ENCODE results near the gene TP53RK.
"Not testable (repeated sequence)": the region's sequence is repeated elsewhere in the genome, so short reads cannot be mapped to it uniquely, and the experiment has no call there.

Gene TP53RK

DNA sequence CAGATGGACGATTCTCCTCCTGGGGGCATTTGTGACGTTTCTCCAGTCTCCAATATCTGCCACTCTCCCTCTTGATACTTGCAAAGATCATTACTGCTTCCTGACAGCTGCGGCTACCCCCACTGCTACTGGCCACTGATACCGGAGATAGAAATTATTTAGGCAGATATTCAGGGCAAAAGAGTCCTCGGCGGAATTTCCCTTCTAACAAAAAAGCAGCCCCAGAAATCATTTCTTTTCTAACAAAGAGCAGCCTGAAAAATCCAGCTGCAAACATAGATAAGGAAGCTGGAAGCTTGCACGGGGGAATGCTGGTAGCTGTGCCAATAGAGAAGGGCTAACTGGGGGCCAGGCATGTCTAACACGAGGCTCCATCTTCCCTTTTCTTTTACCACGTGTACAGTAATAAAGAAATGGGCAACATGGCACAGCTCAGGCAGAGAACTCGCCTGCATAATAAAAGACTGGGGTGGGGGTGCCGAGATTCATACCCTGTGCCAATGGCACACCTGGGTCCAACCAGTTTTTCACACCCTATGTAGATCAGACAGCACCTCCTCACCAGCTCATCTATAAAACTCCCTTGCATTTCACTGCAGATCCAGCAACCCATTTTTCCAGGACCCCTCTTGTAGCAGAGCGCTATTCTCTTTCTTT, 6.1 kb downstream of the TP53RK start:
- DNase-seq (ENCODE audit: low read depth in 3 of 3): no peak

DNA sequence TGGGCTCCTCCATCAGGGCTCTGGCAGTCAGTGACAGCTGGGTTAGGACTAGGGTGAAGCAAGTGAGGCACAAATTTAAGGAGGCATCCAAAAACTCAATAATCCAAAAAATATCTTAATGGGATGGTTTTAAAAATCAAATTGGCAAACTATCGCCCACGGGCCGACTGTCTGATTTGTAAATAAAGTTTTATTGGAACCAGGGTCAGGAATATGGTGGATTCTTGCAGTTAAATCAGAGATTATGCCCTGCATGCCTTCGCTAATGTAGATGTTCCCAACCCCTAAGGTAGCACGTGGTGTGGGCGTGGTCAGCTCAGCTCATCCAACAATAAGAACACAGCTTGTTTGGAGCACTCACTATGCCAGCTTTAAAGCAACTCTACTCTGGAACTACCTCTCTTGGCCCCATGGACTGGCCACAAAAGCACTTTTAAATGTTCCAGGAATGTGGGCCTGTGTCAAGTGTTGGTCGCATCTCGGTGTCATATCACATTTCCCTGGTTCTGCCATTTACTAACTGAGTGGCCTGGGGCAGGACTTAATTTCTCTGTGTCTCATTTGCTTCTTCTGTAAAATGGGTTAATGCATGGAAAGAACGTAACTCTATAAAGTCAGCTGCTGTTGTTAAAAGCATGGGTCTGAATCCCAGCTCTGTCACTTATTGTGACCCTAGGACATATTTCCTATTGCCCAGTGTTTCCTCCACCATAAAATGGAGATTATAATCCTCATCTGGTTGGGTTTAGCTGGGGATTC, 7.0 kb downstream of the TP53RK start:
- DNase-seq (ENCODE audit: low read depth in 3 of 3): no peak

DNA sequence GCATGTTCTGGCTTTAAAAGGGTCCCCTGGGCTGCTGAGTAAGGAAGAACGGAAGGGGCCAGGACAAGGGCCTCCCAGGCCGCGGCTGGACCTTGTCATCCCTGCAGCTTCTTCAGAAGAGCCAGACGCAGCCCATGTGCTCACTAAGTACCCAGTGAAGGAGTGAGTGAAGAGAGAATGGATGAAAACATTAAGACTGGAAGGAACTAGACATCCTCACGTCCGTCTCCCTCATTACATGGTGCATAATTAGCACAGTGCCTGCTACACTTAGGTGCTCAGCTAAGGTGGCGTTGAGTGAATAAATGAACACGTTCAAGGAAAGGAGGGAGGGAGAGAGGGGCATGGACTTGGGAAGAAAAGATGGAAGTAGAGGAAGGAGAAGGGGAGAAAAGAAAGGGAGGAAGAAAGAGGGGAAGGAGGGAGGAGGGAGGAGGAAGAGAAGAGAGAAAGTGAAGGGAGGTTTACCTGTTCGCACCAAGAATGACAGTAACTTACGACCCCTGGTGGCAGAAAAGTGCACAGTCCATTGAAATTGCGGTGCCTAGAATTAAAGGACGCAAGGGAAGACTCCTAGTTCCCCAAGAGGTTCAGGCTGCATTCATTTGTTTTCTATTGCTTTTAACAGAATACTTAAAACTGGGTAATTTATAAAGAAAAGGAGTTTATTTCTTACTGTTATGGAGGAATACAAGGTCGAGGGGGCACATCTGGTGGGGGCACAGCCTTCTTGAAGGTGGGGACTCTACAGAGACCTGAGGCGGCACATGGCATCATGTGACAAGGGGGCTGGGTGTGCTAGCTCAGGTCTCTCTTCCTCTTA, 8.0 kb downstream of the TP53RK start:
- DNase-seq (ENCODE audit: low read depth in 3 of 3): peak; percentile 23 to 58 (median 48)

DNA sequence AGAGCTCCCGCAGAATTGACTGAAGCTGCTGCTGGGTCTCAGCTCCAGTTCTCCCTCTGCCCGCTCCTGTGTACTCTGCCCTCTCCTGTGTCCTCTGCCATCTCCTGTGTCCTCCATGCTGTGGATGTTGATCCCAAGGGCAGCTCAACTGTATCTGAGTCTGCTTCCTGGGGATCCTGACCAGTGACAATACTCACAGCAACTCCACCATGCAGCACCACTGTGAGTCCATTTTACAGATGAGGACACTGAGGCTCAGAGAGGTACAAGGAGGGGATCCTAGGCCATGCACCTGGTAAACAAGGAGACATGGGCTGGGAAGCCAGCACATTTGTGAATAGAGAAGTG, 8.6 kb downstream of the TP53RK start:
- DNase-seq (ENCODE audit: low read depth in 3 of 3): no peak

DNA sequence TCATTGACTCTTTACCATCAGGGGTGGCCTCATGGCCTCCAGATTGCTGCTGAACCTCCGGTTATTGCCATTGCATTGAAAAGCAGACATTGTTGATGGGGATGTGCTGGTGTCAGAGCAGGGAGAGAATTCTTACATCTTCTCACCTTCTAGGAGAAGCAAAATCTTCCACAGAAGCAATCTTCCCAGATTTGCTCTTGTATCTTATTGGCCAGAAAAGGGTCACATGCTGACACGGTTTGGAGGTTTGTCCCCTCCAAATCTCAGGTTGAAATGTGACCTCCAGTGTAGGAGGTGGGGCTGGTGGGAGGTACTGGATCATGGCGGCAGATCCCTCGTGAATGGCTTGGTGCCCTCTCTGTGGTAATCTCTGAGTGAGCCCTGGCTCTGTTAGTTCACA, 10.7 kb downstream of the TP53RK start:
- DNase-seq (ENCODE audit: low read depth in 3 of 3): no peak

DNA sequence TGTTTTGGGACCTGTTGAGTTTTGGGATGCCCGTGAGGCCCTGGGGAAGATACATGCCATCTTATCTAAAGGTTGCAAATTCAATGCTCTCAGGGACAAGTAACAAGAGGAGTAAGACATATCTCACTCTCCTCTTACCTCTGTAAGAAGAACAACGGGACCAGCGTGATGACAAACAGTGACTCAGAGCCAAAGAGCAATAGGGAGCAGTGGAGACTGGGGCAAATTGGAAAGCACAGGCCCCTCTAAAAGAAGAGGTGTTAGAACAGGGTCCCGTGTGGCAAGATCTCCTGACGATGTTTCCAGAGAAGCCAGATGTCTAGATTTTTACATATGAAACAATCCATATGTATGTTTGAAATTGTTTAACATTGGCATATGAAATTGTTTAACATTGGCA, 11.6 kb downstream of the TP53RK start:
- DNase-seq (ENCODE audit: low read depth in 3 of 3): no peak

DNA sequence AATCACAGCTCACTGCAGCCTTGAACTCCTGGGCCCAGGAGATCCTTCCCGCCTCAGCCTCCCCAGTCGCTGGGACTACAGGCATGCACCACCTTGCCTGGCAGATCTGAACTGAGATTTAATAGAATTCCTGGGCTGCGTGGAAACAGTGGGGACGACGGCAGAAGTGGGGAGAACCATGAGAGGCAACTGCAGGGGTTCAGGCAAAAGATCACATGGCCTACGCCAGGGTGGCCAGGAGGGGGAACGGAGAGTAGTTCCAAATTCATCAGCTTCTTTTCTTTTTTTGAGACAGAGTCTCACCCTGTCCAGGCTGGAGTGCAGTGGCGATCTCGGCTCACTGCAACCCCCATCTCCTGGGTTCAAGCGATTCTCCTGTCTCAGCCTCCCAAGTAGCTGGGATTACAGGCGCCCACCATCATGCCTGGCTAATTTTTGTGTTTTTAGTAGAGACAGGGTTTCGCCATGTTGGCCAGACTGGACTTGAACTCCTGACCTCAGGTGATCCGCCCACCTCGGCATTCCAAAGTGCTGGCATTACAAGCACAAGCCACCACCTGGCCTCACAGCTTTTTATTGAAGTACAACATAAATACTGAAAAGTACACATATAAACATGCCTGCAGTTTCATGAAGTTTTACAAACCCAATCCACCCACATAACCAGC, 12.5 kb downstream of the TP53RK start:
- DNase-seq (ENCODE audit: low read depth in 3 of 3): not testable (repeated sequence)

DNA sequence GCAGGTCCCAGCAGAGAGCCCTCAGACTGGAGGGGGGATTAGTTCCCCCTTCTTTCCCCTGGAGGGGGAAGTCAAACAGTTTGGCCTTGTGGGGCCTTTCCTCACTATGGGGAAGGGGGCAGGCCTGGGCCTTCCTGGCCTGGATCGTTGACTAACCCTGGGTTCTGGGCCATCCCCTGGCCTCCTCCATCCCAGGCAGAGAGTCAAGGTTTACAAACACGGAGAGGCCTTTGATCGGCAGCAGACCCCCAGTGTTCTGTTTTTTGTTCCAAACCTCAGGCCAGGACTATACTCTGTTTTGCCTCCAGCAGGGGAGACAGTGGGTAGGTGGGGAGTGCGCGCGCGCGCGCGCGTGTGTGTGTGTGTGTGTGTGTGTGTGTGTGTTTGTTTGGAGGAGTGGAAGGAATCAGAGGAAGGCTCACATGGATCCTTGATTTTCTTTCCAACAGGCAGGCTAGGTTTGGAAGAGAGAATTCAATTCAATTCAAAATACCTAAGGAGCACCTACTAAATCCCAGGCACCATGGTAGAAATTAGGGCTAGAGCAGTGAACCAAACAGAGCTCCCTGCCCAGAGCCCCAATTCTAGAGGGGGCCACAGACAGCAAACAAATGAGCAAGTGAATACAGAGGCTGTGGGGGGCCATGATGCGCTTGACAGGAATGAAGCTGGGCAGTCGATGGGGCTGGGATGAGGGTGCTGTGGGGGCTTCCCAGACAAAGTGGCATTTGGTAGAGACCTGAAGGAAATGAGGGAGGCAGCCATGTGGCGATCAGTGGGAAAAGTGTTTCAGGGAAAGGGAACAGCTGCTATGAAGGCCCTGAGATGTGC, 14.8 kb downstream of the TP53RK start:
- DNase-seq (ENCODE audit: low read depth in 3 of 3): no peak

DNA sequence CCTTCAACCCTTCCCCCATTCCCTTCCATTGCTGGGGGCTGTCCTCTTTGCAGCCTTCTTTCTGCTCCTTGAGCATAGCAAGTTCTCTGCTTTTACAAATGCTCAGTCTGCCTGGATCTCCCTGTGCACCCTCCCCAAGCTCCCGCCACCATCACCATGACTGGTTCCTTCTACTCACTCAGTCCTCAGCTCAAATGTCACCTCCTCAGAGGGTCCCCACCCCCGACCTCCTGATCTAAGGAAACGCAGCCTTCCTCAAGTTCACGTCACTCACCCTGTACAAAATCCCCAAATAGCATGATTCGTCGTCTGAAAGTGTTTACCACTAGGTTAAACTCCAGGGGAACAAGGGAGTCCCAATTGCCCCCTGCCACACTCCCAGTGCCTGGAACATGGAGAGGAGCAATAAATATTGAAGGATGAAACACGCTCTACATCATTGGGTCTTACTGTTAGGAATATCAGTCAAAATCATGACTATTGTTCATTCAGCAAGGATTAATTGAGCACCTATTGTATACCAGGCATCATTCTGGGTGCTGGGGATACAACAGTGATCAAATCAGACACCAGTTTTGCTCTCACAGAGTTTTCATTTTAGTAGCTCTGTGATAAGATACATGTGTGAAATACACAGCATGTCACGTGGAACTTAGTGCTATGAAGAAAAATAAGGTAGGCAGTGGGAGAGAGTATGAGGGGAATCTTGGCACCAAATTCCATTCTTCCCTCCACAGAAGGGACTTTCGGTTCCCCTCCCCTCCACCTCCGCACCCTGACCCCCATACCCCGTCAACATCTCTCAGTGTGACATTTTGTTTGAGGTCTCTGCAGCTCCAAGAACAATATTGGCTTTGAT, 15.6 kb downstream of the TP53RK start:
- no peak for DNase-seq (ENCODE audit: low read depth in 3 of 3)

DNA sequence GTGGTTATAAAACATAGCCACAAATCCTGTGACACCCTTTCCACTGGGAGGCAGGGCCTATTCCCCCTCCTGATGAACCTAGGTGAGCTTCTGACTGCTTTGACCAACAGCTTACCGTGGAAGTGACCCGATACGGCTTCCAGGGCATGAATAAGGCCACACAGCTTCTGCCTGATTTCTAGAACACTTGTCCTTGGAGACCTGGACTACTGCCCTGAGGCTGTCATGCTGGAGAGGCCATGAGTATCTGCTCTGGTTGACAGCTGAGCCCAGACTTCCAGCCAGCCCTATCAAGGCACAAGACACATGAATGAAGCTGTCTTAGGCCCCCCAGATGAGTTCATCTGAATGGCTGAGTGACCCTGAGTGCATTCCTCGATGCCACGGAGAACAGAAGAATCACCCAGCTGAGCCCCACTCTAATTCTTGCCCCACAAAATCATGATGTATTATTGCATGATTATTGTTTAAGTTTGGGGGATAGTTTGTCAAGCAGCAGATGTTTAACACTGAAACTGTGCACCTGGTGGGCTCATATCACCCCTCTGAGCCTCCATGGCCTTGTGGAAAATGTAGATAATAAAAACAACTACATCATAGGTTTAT, 16.6 kb downstream of the TP53RK start:
- DNase-seq (ENCODE audit: low read depth in 3 of 3): no peak

DNA sequence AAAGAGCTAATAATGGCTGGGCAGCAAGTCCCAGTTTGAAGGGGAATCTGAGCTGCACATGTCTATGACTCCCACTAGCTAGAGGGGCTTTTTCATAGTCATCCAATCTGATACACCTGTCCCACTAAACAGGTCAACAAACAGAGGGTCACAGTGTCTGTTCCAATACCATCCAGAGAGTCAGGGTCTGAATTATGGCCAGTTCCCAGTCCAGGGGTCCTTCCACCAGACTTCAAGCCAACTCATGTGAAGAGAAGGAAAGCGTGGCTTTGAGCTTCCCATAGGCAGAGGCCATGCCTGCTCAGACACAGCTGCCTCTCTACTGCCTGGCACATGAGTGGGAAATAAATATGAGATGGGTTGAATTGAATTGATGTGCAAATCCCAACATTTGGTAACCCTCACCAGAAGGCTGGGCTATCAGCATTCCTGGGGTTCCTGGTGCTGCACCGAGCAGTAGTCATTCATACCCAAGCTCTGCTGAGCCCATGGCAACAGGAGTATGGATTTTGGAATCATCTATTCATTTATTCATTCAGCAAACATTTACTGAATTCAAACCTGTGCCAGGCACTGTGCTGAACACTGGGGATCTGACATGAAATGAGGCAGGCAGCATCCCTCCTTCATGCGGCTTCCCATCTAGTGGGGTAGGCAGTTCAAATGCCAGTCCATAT, 17.2 kb downstream of the TP53RK start:
- no peak for DNase-seq (ENCODE audit: low read depth in 3 of 3)

DNA sequence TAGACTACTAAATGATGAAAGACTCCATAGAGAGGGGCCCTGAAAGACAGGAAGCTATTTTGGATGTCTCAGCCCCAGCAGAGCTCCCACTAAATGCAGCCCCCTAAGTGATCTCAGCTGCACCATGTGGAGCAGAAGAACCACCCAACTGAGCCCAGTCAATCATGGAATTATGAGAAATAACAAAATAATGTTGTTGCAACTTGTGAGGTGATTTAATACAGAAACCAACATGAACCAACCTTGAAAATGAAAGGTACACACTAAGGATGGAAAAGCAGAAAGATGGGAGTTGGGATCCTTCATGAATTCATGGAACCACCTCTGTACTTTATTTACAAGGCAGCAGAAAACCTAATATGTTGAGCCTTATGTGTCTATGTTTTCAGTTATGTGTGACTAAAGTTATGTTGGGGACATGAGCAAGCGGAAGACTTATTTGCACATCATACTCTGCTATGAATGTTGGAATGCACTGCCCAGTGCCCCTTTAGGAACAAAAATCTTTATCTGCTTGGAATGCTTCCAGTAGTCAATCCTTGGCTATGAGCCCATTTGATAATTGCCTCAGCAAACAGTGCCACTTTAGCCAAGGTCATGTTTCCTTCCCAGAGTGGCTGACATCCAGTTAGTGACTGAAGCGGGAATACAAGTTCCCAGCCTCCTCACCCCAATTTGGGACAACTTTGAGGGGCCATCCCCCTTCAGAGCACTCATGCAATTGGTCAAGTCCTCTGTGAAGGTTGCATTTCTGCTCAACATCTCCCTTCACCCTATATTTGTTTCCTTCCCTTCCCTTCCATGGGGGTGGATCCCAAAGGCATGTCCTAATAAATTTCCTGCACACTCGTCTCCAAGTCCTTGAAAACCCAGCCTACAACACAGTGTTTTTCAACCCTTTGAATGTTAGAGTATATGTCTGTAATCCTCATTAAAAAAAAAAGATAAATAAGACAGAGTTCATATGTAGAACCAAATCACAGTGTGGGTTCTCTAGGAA, 18.4 kb downstream of the TP53RK start:
- no peak for DNase-seq (ENCODE audit: low read depth in 3 of 3)

DNA sequence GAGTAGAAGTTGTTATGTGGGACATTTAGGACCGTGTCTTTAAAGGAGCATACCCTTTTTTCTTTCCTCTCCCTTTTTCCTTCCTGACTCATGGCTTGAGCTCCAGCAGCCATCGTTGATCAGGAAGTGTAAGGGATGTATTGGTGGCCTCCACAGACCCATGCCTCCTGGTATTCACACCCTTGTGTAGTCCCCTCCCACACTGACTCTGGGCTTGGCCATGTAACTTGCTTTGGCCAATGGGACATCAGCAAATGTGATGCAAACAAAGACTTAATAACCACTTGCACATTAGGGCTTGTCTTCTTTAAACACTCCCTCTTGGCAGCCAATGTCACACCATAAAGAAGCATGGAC, 19.0 kb downstream of the TP53RK start:
- DNase-seq (ENCODE audit: low read depth in 3 of 3): no peak

DNA sequence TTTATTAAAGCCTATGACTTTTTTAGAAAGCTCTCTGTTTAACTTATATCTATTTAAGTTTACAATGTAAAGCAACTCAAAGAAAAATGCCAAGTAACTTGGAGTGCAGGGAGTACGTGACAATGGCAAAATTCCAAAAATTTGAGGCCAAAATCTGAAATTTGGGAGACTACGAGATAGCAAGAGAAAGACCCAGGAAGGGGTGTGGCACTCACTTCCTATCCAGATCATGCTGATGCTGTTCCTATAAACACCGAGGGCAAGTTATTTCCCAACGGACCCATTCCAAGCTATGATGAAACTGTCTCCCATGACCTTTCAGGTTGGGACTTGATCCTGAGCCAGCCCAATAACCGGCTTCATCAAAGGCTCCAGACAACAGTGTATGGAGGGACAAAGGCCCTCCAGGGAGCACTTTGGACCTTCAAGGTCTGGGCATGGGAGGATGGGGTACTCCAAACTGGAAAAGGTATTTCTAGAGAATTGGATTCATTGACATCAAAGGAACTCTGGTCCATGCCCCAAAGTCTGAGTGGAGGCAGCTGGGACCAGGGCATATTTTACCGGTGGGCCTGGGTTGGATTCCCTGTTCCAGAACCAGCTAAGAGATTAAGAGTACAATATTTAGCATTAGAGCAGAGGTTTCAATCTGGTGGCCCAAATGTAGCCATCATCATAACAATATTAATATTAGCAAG, 22.3 kb downstream of the TP53RK start:
- no peak for DNase-seq (ENCODE audit: low read depth in 3 of 3)

DNA sequence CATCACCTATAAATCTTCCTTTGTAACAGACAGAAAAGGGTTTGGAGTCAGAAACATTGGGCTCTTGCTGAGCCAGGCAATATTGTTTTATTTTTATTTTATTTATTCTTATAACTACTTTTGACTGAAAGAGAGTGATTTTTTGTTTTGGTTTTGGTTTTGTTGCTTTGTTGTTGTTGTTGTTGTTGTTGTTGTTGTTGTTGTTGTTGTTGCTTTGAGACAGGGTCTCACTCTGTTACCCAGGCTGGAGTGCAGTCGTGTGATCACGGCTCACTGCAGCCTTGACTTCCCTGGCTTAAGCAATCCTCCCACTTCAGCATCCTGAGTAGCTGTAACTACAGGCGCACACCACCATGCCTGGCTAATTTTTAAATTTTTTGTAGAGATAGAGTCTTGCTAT, 22.9 kb downstream of the TP53RK start:
- DNase-seq (ENCODE audit: low read depth in 3 of 3): no peak

DNA sequence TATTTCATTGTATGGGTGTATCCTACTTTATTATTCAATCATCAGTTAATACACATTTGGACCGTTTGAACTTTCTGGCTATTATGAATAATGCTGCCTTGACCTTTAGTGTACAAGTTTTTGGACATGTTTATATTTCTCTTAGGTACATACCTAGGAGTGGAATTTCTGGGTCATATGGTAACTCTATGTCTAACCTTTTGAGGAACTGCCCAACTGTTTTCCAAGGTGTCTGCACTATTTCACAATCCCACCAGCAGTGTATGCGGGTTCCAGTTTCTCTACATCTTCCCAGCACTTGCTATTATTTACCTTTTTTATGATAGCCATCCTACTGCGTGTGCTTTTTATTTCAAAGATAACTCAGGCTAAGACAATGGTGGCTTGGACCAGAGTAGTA, 23.6 kb downstream of the TP53RK start:
- no peak for DNase-seq (ENCODE audit: low read depth in 3 of 3)

DNA sequence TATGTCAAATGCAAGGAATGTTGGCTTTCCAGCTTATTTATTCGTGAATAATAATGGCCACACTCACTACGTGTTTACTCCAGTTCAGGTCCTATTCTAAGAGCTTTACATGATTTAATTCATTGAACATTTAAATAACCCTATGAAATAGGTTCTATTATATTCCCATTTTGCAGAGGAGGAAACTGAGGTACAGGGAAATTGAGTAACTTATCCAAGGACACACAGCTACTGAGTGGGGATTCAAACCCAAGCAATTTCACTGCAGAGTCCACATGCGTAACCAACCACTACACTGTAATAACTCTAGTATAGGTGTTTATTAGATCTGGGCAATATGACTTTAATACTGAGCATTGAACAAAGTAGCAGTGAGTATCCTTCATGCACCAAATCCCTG, 25.7 kb downstream of the TP53RK start:
- no peak for DNase-seq (ENCODE audit: low read depth in 3 of 3)

DNA sequence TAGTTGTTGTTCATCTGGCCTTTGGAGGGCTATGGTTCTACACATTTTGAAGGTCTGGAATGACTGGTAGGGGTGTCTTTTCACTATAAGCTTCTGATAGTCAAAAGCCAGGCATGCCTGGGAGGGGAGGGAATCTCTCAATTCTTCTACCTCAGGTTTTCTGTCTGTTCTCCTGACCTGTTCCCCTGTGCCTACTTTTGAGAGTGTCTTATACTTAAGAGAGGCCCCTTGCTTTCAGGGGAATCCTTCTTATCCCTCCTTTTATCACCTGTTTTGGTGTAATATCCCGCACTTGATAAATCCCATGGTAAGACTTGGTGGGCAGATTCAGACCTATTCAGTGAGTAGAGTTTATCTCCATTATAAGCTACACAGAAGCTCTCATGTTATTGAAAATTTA, 27.6 kb downstream of the TP53RK start:
- no peak for DNase-seq (ENCODE audit: low read depth in 3 of 3)
